Measurements from ENCODE around the gene SNAP23. TPM values are rescaled to one million over a fixed set of nuclear protein-coding genes. Genes with fewer than 3 reads are reported as not detected.

The SNAP23 gene
- 58.6 and 62.3 TPM in 2 replicates for total RNA-seq

GRCh38 chr15:42495361-42496212, at the start of gene SNAP23:
Gene SNAP23 (plus strand): TSS chr15:42495634. CDS start chr15:42511847, 16,213 bp downstream.
- intact Hi-C loops (cut with micrococcal nuclease), result loop anchor here (1.0 to 10.0 kb wide), 2 partner anchors 80 to 429 kb away; partner anchors contain the start of genes STARD9 and TTBK2

- intact Hi-C loops (cut with micrococcal nuclease), result no loop called here
Measured at GRCh38 chr15:42447599-42447998, 47.8 kb upstream of the SNAP23 start.

GRCh38 chr15:42448281-42448680, 47.2 kb upstream of the SNAP23 start:
- intact Hi-C loops (cut with micrococcal nuclease), result no loop called here

- intact Hi-C loops (cut with micrococcal nuclease), result no loop called here
Measured at GRCh38 chr15:42449770-42450424, 45.5 kb upstream of the SNAP23 start.

GRCh38 chr15:42450425-42450790, 45.0 kb upstream of the SNAP23 start:
- intact Hi-C loops (cut with micrococcal nuclease), result no loop called here

- intact Hi-C loops (cut with micrococcal nuclease), result no loop called here
Measured at GRCh38 chr15:42453826-42454225, 41.6 kb upstream of the SNAP23 start.

GRCh38 chr15:42456531-42456930, 38.9 kb upstream of the SNAP23 start:
- intact Hi-C loops (cut with micrococcal nuclease), result no loop called here

GRCh38 chr15:42456971-42457370, 38.5 kb upstream of the SNAP23 start:
- intact Hi-C loops (cut with micrococcal nuclease), result no loop called here

- intact Hi-C loops (cut with micrococcal nuclease), result no loop called here
Measured at GRCh38 chr15:42457445-42458442, 37.7 kb upstream of the SNAP23 start.

GRCh38 chr15:42461261-42461660, 34.2 kb upstream of the SNAP23 start:
- intact Hi-C loops (cut with micrococcal nuclease), result no loop called here

GRCh38 chr15:42465520-42466259, 29.7 kb upstream of the SNAP23 start:
- intact Hi-C loops (cut with micrococcal nuclease), result no loop called here

- intact Hi-C loops (cut with micrococcal nuclease), result loop anchor here (1.0 kb wide), 1 partner anchor 197 kb away; no protein-coding TSS in a partner anchor
Measured at GRCh38 chr15:42471002-42471401, 24.4 kb upstream of the SNAP23 start.

- intact Hi-C loops (cut with micrococcal nuclease), result no loop called here
Measured at GRCh38 chr15:42474827-42475226, 20.6 kb upstream of the SNAP23 start.

- intact Hi-C loops (cut with micrococcal nuclease), result no loop called here
Measured at GRCh38 chr15:42482701-42483100, 12.7 kb upstream of the SNAP23 start.

GRCh38 chr15:42483677-42484076, 11.8 kb upstream of the SNAP23 start:
- intact Hi-C loops (cut with micrococcal nuclease), result no loop called here

- intact Hi-C loops (cut with micrococcal nuclease), result loop anchor here (5.0 to 10.0 kb wide), 2 partner anchors 218 to 435 kb away; partner anchors contain the start of genes GANC, TMEM87A and TTBK2
Measured at GRCh38 chr15:42490291-42490670, 5.2 kb upstream of the SNAP23 start.

GRCh38 chr15:42490671-42491538, 4.5 kb upstream of the SNAP23 start, which contains the start of gene ZNF106:
Gene ZNF106 (minus strand): TSS chr15:42491141. CDS start chr15:42472289, 18,852 bp downstream.
- intact Hi-C loops (cut with micrococcal nuclease), result loop anchor here (1.0 to 10.0 kb wide), 3 partner anchors 57 to 434 kb away; partner anchors contain the start of genes GANC, HAUS2, LRRC57 and TMEM87A

- intact Hi-C loops (cut with micrococcal nuclease), result loop anchor here (1.0 to 10.0 kb wide), 3 partner anchors 57 to 433 kb away; partner anchors contain the start of genes GANC, HAUS2, LRRC57 and TMEM87A
Measured at GRCh38 chr15:42491539-42492225, 3.8 kb upstream of the SNAP23 start.

Data from T-helper 2 cell treated with Interferon-gamma antibody and Interleukin-4, amounts not matched to agents 100 ng/mL and 5 ng/mL, for 36 hours (primary cell).